Measurements from ENCODE around the gene OPHN1. TPM values are rescaled to one million over a fixed set of nuclear protein-coding genes. Genes with fewer than 3 reads are reported as not detected.

Gene OPHN1
- total and polyA plus RNA-seq, 2 experiments from 2014 or later: 4.5 to 5.6 TPM

DNA sequence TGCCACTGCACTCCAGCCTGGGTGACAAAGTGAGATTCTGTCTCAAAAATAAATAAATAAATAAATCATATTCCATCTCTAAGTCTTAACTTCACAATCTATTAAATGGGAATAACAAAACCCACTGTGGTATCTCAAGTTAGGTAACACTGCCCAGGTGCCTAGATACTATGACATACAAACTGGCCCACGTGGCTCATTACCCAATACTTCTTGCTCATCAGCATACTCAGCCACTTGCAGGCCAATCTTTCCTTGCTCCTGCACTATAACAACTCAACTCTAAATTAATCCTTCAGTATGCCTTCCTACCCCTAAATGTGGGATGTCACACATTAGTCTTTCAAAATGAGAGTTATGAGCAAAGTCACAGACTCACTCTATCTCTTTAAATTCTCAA is 230.1 kb downstream of the OPHN1 start:
- H3K4me3 ChIP-seq: no peak overlapping the region
- H3K4me2 ChIP-seq: no peak overlapping the region
- 52% methylated on average over 1 of the region's 1 CpG for WGBS (ENCODE audit: low lambda C conversion rate, missing lambda C conversion rate)
- no peaks in the 10 kb centered on the region for H3K9me2 ChIP-seq (replicated peaks; ENCODE audit: insufficient read depth)
- no peak for DNase-seq (ENCODE audit: low spot score)
- no peak overlapping the region for H3K27ac ChIP-seq
- no peaks in the 10 kb centered on the region for H3K27me3 ChIP-seq
- TF ChIP-seq, protein P1, sequence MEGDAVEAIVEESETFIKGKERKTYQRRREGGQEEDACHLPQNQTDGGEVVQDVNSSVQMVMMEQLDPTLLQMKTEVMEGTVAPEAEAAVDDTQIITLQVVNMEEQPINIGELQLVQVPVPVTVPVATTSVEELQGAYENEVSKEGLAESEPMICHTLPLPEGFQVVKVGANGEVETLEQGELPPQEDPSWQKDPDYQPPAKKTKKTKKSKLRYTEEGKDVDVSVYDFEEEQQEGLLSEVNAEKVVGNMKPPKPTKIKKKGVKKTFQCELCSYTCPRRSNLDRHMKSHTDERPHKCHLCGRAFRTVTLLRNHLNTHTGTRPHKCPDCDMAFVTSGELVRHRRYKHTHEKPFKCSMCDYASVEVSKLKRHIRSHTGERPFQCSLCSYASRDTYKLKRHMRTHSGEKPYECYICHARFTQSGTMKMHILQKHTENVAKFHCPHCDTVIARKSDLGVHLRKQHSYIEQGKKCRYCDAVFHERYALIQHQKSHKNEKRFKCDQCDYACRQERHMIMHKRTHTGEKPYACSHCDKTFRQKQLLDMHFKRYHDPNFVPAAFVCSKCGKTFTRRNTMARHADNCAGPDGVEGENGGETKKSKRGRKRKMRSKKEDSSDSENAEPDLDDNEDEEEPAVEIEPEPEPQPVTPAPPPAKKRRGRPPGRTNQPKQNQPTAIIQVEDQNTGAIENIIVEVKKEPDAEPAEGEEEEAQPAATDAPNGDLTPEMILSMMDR (IDR thresholded peaks at IDR 0.05; ENCODE audit: poor library complexity): no peak
- TF ChIP-seq EZH2 (IDR thresholded peaks at IDR 0.05; ENCODE audit: borderline replicate concordance) (no peak), EZH2phosphoT487 (IDR thresholded peaks at IDR 0.05; ENCODE audit: low read depth, severe bottlenecking, unreplicated experiment) (no peak)
- H4K20me1 ChIP-seq (ENCODE audit: insufficient read depth, poor library complexity, severe bottlenecking): no peaks in the 10 kb centered on the region
- H3K79me2 ChIP-seq: no peaks in the 10 kb centered on the region
- no peak overlapping the region for H2AFZ ChIP-seq
- no peaks in the 10 kb centered on the region for H3K9me3 ChIP-seq (ENCODE audit: low read depth)
- no peaks in the 10 kb centered on the region for H3K36me3 ChIP-seq (replicated peaks; ENCODE audit: insufficient read depth, low read depth)
- no peaks in the 10 kb centered on the region for H3K4me1 ChIP-seq (ENCODE audit: insufficient read depth)

- Histone ChIP-seq H3K4me3 (no peak overlapping the region), H3K9me2 (replicated peaks; ENCODE audit: insufficient read depth) (no peaks in the 10 kb centered on the region), H3K27ac (peak overlapping the region; percentile 11), H3K4me1 (ENCODE audit: insufficient read depth) (no peaks in the 10 kb centered on the region), H4K20me1 (ENCODE audit: insufficient read depth, poor library complexity, severe bottlenecking) (no peaks in the 10 kb centered on the region), H2AFZ (no peak overlapping the region), H3K36me3 (replicated peaks; ENCODE audit: insufficient read depth, low read depth) (no peaks in the 10 kb centered on the region), H3K9me3 (ENCODE audit: low read depth) (no peaks in the 10 kb centered on the region), H3K27me3 (no peaks in the 10 kb centered on the region), H3K4me2 (no peak overlapping the region), H3K79me2 (no peaks in the 10 kb centered on the region)
- no peak for DNase-seq (ENCODE audit: low spot score)
- no peak for TF ChIP-seq EZH2 (IDR thresholded peaks at IDR 0.05; ENCODE audit: borderline replicate concordance)
- TF ChIP-seq, protein P1 (IDR thresholded peaks at IDR 0.05; ENCODE audit: poor library complexity): no peak
- 75% methylated on average over 4 of the region's 4 CpGs for WGBS (ENCODE audit: low lambda C conversion rate, missing lambda C conversion rate)
These were observed 234.0 kb downstream of the OPHN1 start for GRCh38 chrX:68199062-68199848.

DNA sequence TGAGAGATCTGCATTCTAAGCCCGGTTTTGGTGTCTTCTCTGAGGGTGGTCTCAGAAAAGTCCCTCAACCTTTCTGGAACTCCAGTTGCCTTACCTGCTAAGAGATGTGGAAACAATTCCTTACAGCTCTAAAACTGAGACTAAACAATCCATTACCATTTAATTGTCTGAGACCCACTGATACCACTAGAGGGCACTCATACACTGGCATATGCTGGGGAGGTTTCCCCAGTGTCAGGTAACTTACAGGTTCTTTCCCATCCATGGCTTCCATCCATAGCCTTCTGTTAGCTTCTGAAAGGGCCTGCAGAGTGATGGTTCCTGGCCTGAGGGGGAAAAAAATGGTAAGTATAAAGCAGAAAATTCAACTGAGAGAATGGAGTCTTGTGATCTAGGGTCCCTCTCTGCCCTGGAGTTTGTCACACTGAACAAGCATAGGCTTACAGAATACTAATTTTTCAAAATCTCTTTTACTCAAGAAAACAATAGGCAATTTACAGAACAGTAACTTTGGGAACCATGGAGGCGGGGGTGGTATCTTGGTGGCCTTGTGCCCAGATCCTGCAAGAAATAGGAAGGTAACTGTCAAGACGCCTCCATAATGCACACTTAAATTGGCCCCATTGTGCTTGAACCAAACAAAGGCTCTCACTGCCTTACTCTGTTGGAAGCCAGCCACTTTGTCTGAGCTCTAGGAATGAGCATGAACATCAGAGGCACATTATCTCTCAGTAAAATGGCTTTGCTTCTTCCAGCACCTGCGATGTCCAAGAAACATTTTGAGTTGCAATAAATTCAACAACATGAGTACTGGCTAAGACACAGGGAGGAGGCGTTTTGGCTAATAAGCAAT is 236.1 kb downstream of the OPHN1 start:
- Histone ChIP-seq H3K27me3 (no peaks in the 10 kb centered on the region), H3K27ac (no peak overlapping the region), H3K4me3 (no peak overlapping the region), H3K4me1 (ENCODE audit: insufficient read depth) (no peaks in the 10 kb centered on the region), H2AFZ (no peak overlapping the region), H3K4me2 (no peak overlapping the region), H3K36me3 (replicated peaks; ENCODE audit: insufficient read depth, low read depth) (no peaks in the 10 kb centered on the region), H4K20me1 (ENCODE audit: insufficient read depth, poor library complexity, severe bottlenecking) (no peaks in the 10 kb centered on the region), H3K79me2 (no peaks in the 10 kb centered on the region), H3K9me3 (ENCODE audit: low read depth) (no peaks in the 10 kb centered on the region), H3K9me2 (replicated peaks; ENCODE audit: insufficient read depth) (no peaks in the 10 kb centered on the region)
- DNase-seq (ENCODE audit: low spot score): peak; percentile 79
- WGBS (ENCODE audit: low lambda C conversion rate, missing lambda C conversion rate): 63% methylated on average over 5 of the region's 5 CpGs
- TF ChIP-seq, protein P1 (IDR thresholded peaks at IDR 0.05; ENCODE audit: poor library complexity): peak; percentile 69
- TF ChIP-seq EZH2phosphoT487 (IDR thresholded peaks at IDR 0.05; ENCODE audit: low read depth, severe bottlenecking, unreplicated experiment): no peak

Data from hepatocyte (in vitro differentiated cells).